Upper lobe of right lung (tissue), 1 donor: Measurements from ENCODE around the gene BCL11B. TPM values are rescaled to one million over a fixed set of nuclear protein-coding genes. Genes with fewer than 3 reads are reported as not detected.

Experiments used
- ATAC-seq: fragments of 200-7000 bp; cut with Tn5 transposase; one replicate; pipeline ENCODE4 v1.9.1; 2020; ENCODE audit warnings: mild to moderate bottlenecking, moderate library complexity
- DNase-seq: peaks from one replicate; pipeline ENCODE4 v3.0.0-alpha.2; 2020
- H3K27ac ChIP-seq: fragments of 200-600 bp; one replicate; pipeline ENCODE4 v1.8.0; 2022
- H3K27me3 ChIP-seq: fragments of 200-600 bp; one replicate; pipeline ENCODE4 v1.8.0; 2022; ENCODE audit warnings: mild to moderate bottlenecking
- H3K36me3 ChIP-seq: fragments of 200-600 bp; one replicate; pipeline ENCODE4 v1.8.0; 2022
- H3K4me1 ChIP-seq: fragments of 200-600 bp; one replicate; pipeline ENCODE4 v1.8.0; 2022
- H3K4me3 ChIP-seq: fragments of 200-600 bp; one replicate; pipeline ENCODE4 v1.8.0; 2022; ENCODE audit warnings: mild to moderate bottlenecking
- H3K9me3 ChIP-seq: fragments of 200-600 bp; one replicate; pipeline ENCODE4 v1.8.0; 2022
- CTCF ChIP-seq: fragments of 200-600 bp; IDR thresholded peaks from one replicate; pipeline ENCODE4 v1.8.0; 2022; ENCODE audit warnings: antibody characterized with exemption
- intact Hi-C: fragments of 100-400 bp; cut with DNase I; formaldehyde crosslinking; loops from one replicate; pipeline ENCODE4 v1.11.0; 2022
- total RNA-seq: library from RNA; stranded (reverse); fragmentation: NEBNext Ultra II Directional; extraction: Animal tissue kit (Norgen Biotek cat#: 25700); gene quantifications from one replicate; pipeline ENCODE4 v1.2.1, GENCODE V29; 2021
- donor health status: DM: no; HTN: yes; CAD: no; lungs with severe emphysema.

Gene BCL11B
- total RNA-seq, 1 donor from 2014 or later = 2.4 TPM

GRCh38 chr14:99132821-99133635 lies 139.0 kb downstream of the BCL11B start:
- ATAC-seq (no peak), DNase-seq (no peak)
- no peaks in the 10 kb centered on the region for H3K36me3 ChIP-seq
- H3K27ac ChIP-seq = no peak overlapping the region
- intact Hi-C loops = no loop called here
- H3K4me3 ChIP-seq = no peak overlapping the region
- H3K9me3 ChIP-seq = no peaks in the 10 kb centered on the region
- H3K4me1 ChIP-seq = no peaks in the 10 kb centered on the region
- no peaks in the 10 kb centered on the region for H3K27me3 ChIP-seq
- no peak for TF ChIP-seq CTCF

- Histone ChIP-seq H3K36me3 (no peaks in the 10 kb centered on the region), H3K27me3 (no peaks in the 10 kb centered on the region), H3K9me3 (no peaks in the 10 kb centered on the region), H3K4me3 (no peak overlapping the region), H3K4me1 (peaks cover 5% of the 10 kb centered on the region), H3K27ac (no peak overlapping the region)
- no peak for TF ChIP-seq CTCF
- no peak for ATAC-seq
- peak; percentile 40 for DNase-seq
- intact Hi-C loops = no loop called here
Measured at GRCh38 chr14:99131632-99132271, 140.2 kb downstream of the BCL11B start.

GRCh38 chr14:99129998-99130397 lies 142.0 kb downstream of the BCL11B start:
- Histone ChIP-seq H3K4me3 (no peak overlapping the region), H3K27me3 (no peaks in the 10 kb centered on the region), H3K36me3 (no peaks in the 10 kb centered on the region), H3K9me3 (no peaks in the 10 kb centered on the region), H3K27ac (no peak overlapping the region), H3K4me1 (peaks cover 5% of the 10 kb centered on the region)
- TF ChIP-seq CTCF = no peak
- intact Hi-C loops = no loop called here
- ATAC-seq = no peak
- DNase-seq = no peak

GRCh38 chr14:99129211-99129696 lies 142.7 kb downstream of the BCL11B start:
- Histone ChIP-seq H3K27ac (no peak overlapping the region), H3K27me3 (no peaks in the 10 kb centered on the region), H3K4me1 (peaks cover 5% of the 10 kb centered on the region), H3K4me3 (no peak overlapping the region), H3K9me3 (no peaks in the 10 kb centered on the region), H3K36me3 (no peaks in the 10 kb centered on the region)
- DNase-seq = peak; percentile 41
- TF ChIP-seq CTCF = no peak
- intact Hi-C loops = no loop called here
- no peak for ATAC-seq

- Histone ChIP-seq H3K27me3 (no peaks in the 10 kb centered on the region), H3K4me1 (peaks cover 5% of the 10 kb centered on the region), H3K4me3 (no peak overlapping the region), H3K9me3 (no peaks in the 10 kb centered on the region), H3K27ac (no peak overlapping the region), H3K36me3 (no peaks in the 10 kb centered on the region)
- no peak for TF ChIP-seq CTCF
- intact Hi-C loops = no loop called here
- ATAC-seq (no peak), DNase-seq (no peak)
Measured at GRCh38 chr14:99128185-99128584, 143.8 kb downstream of the BCL11B start.
